B cell (primary cell): ENCODE results near the gene AP4S1. TPM values are rescaled to one million over a fixed set of nuclear protein-coding genes. Genes with fewer than 3 reads are reported as not detected.

Source experiments
- ATAC-seq: fragments of 200-7000 bp; cut with Tn5 transposase; one replicate; pipeline ENCODE4 v1.10.0; 2021; ENCODE audit warnings: low read depth, mild to moderate bottlenecking, moderate number of reproducible peaks, moderate library complexity
- CTCF ChIA-PET: fragments of 350-600 bp; sonication (Branson Sonifier 250); formaldehyde crosslinking; loops from one replicate; lab custom pipeline; 2021; ENCODE audit warnings: antibody characterized with exemption, inconsistent platforms; lab: Charles Lee
- POLR2A ChIA-PET: fragments of 350-600 bp; sonication (Branson Sonifier 250); formaldehyde crosslinking; loops from one replicate; lab custom pipeline; 2021; ENCODE audit warnings: antibody characterized with exemption; lab: Charles Lee
- DNase-seq: peaks from one replicate; pipeline ENCODE4 v3.0.0; 2013
- H2AFZ ChIP-seq: 2 replicates; pipeline ENCODE4 v1.6.1; 2012; ENCODE audit warnings: mild to moderate bottlenecking, low read depth, low read length; ENCODE audit not compliant: insufficient read depth, poor library complexity, severe bottlenecking
- H3K27ac ChIP-seq, 2 donors: 1 replicate in 1 of 2; 2 replicates in 1 of 2; pipeline ENCODE4 v1.5.1; 2012 to 2013; ENCODE audit warnings: low read length in 2 of 2, mild to moderate bottlenecking in 2 of 2, moderate library complexity in 1 of 2
- H3K27me3 ChIP-seq, 4 experiments: fragments of 200-600 bp in 1 of 4; sonication (generic) in 1 of 4; replicated peaks in 1 of 4; 1 replicate in 2 of 4; 2 replicates in 2 of 4; pipeline versions ENCODE4 v1.6.1 to v1.7.0; 2013 to 2016; ENCODE audit warnings: low read length in 3 of 4, mild to moderate bottlenecking in 2 of 4, mixed read lengths in 1 of 4, moderate library complexity in 1 of 4; ENCODE audit not compliant: insufficient read depth in 4 of 4, control insufficient read depth in 3 of 4; ENCODE audit errors: control extremely low read depth in 1 of 4
- H3K36me3 ChIP-seq, 2 experiments: replicated peaks in 1 of 2; 1 replicate in 1 of 2; 2 replicates in 1 of 2; pipeline versions ENCODE4 v1.6.1 to v1.7.1; 2013; ENCODE audit warnings: low read length in 1 of 2; ENCODE audit not compliant: insufficient read depth in 2 of 2, control insufficient read depth in 1 of 2; ENCODE audit errors: control extremely low read depth in 1 of 2, extremely low read depth in 1 of 2
- H3K4me1 ChIP-seq, 2 donors: fragments of 200-600 bp in 1 of 2; sonication (generic) in 1 of 2; 1 replicate in 1 of 2; 2 replicates in 1 of 2; pipeline versions ENCODE4 v1.5.1 to v1.6.1; 2013 to 2017; ENCODE audit warnings: low read length in 2 of 2; ENCODE audit not compliant: control insufficient read depth in 2 of 2, insufficient read depth in 2 of 2
- H3K4me2 ChIP-seq: replicated peaks from 2 replicates; pipeline ENCODE3; 2012; ENCODE audit warnings: mild to moderate bottlenecking, low read depth, low read length; ENCODE audit not compliant: poor library complexity, severe bottlenecking
- H3K4me3 ChIP-seq, 5 experiments: fragments of 200-600 bp in 1 of 5; sonication (generic) in 1 of 5; 1 replicate in 3 of 5; 2 replicates in 2 of 5; pipeline versions ENCODE4 v1.5.1 to v1.7.0; 2011 to 2016; ENCODE audit warnings: low read length in 4 of 5, mild to moderate bottlenecking in 4 of 5, low read depth in 2 of 5, control low read depth in 1 of 5, moderate library complexity in 1 of 5; ENCODE audit not compliant: insufficient read depth in 1 of 5; ENCODE audit errors: control extremely low read depth in 1 of 5, extremely low read depth in 1 of 5
- H3K79me2 ChIP-seq: fragments of 200-600 bp; sonication (generic); one replicate; pipeline ENCODE4 v1.6.0; 2016; ENCODE audit warnings: low read length; ENCODE audit not compliant: control insufficient read depth, insufficient read depth
- H3K9ac ChIP-seq: fragments of 200-600 bp; sonication (generic); 2 replicates; pipeline ENCODE4 v1.6.1; 2017; ENCODE audit warnings: mild to moderate bottlenecking, low read length, moderate library complexity
- H3K9me3 ChIP-seq, 3 donors: one replicate each; pipeline versions ENCODE4 v1.6.1 to v1.7.1; 2013; ENCODE audit warnings: low read length in 2 of 3; ENCODE audit not compliant: control insufficient read depth in 2 of 3, insufficient read depth in 1 of 3; ENCODE audit errors: control extremely low read depth in 1 of 3
- H4K20me1 ChIP-seq: 2 replicates; pipeline ENCODE4 v1.6.0; 2012; ENCODE audit warnings: mild to moderate bottlenecking, low read length; ENCODE audit not compliant: insufficient read depth, control insufficient read depth, poor library complexity, severe bottlenecking
- H3K27ac Mint-ChIP-seq: one replicate; pipeline ENCODE4 v1.8.0; 2021; ENCODE audit warnings: mixed read lengths
- H3K27me3 Mint-ChIP-seq: one replicate; pipeline ENCODE4 v1.8.0; 2021; ENCODE audit warnings: mixed read lengths
- H3K4me1 Mint-ChIP-seq: one replicate; pipeline ENCODE4 v1.8.0; 2021; ENCODE audit warnings: mixed read lengths
- H3K4me3 Mint-ChIP-seq: one replicate; pipeline ENCODE4 v1.8.0; 2021; ENCODE audit warnings: mixed read lengths
- H3K9me3 Mint-ChIP-seq: one replicate; pipeline ENCODE4 v1.8.0; 2022; ENCODE audit warnings: mixed read lengths; ENCODE audit not compliant: insufficient read depth
- CTCF ChIP-seq: fragments of 200-600 bp; IDR thresholded peaks from one replicate; pipeline ENCODE4 v1.8.0; 2022; ENCODE audit warnings: antibody characterized with exemption, mild to moderate bottlenecking
- EZH2 ChIP-seq: IDR thresholded peaks from 2 replicates; pipeline ENCODE4 v1.6.1; 2012; ENCODE audit warnings: borderline replicate concordance, low read depth, mild to moderate bottlenecking, moderate library complexity, low read length; ENCODE audit not compliant: insufficient read depth, poor library complexity, severe bottlenecking
- WGBS: methylation state at CpG from one replicate; pipeline ENCODE4 v1.1.5; 2013; ENCODE audit warnings: missing lambda C conversion rate; ENCODE audit not compliant: insufficient coverage; 5-methylcytosine and 5-hydroxymethylcytosine counted together
- intact Hi-C: fragments of 100-400 bp; cut with micrococcal nuclease; formaldehyde crosslinking; loops from one replicate; pipeline ENCODE4 v1.10.0; 2022
- polyA minus RNA-seq: library from RNA; depleted of rRNA, polyadenylated mRNA; stranded (reverse); fragments of >200 nt; gene quantifications from 2 replicates; pipeline ENCODE4 v1.2.3, GENCODE V29; 2012
- polyA plus RNA-seq: library from polyadenylated mRNA; depleted of rRNA; stranded (reverse); fragments of >200 nt; gene quantifications from 2 replicates; pipeline ENCODE4 v1.2.3, GENCODE V29; 2012
- total RNA-seq, 2 donors: library from RNA; stranded (reverse); fragments of 120-200 nt in 1 of 2; gene quantifications; 1 replicate in 1 of 2; 2 replicates in 1 of 2; pipeline versions ENCODE4 v1.2.3 to v1.2.4, GENCODE V29; 2013 to 2022

The AP4S1 gene
- 15.9 and 21.1 TPM in 2 replicates for total RNA-seq
- 15.5 TPM for total RNA-seq (2013)
- polyA plus RNA-seq, result 3.4 and 5.1 TPM in 2 replicates
- polyA minus RNA-seq, result 4.7 and 7.3 TPM in 2 replicates

GRCh38 chr14:31025367-31026076 is at the start of gene AP4S1:
Gene AP4S1, plus strand, starts transcription at chr14:31025649. Its CDS starts 40,548 bp downstream, at chr14:31066197.
- Histone ChIP-seq H3K4me1 (peaks cover 13 to 17% of the 10 kb centered on the region in 2 donors), H2AFZ (peak within 1 kb of the TSS; percentile 96), H3K27me3 (no peaks in the 10 kb centered on the region), H3K36me3 (peaks cover 0 to 3% of the 10 kb centered on the region in 2 experiments), H3K4me2 (peak within 1 kb of the TSS; percentile 78), H3K27ac (peak within 1 kb of the TSS; percentile 71 to 93), H3K9me3 (no peaks in the 10 kb centered on the region), H3K79me2 (peaks cover 86% of the 10 kb centered on the region), H3K9ac (peak within 1 kb of the TSS; percentile 96), H3K4me3 (peak within 1 kb of the TSS; percentile 85 to 98 (median 93)), H4K20me1 (no peaks in the 10 kb centered on the region)
- Mint-ChIP-seq H3K27me3 (no peaks in the 10 kb centered on the region), H3K27ac (peak within 1 kb of the TSS; percentile 93), H3K4me3 (peak within 1 kb of the TSS; percentile 97), H3K9me3 (no peaks in the 10 kb centered on the region), H3K4me1 (peaks cover 41% of the 10 kb centered on the region)
- WGBS, result under 1% methylated on average over 46 of the region's 53 CpGs
- TF ChIP-seq CTCF (no peak), EZH2 (no peak)
- intact Hi-C loops, result loop anchor here (1.0 to 10.0 kb wide), 9 partner anchors 45 to 1177 kb away; partner anchors contain the start of genes DTD2, HECTD1, NUBPL and RNU6-7
- ChIA-PET POLR2A (interaction anchor here (0.6 to 1.6 kb wide), 6 partner anchors 24 to 395 kb away, joined by 3 to 9 read pairs (median 4); partner anchors contain the start of genes HEATR5A and HECTD1), CTCF (interaction anchor here (1.9 kb wide), 2 partner anchors 45 to 182 kb away, joined by 7 to 10 read pairs; partner anchors contain the start of gene HECTD1)
- ATAC-seq, result peak; percentile 19
- DNase-seq, result peak; percentile 73

- H3K4me3 ChIP-seq, result no peak overlapping the region
- H2AFZ ChIP-seq, result no peak overlapping the region
- H3K4me3 Mint-ChIP-seq, result no peak overlapping the region
- no peak for ATAC-seq
- POLR2A ChIA-PET, result interaction anchor here (0.7 kb wide), 1 partner anchor 124 kb away, joined by 6 read pairs; no protein-coding TSS in a partner anchor
- H3K27ac Mint-ChIP-seq, result no peak overlapping the region
- DNase-seq, result no peak
- no peaks in the 10 kb centered on the region for H3K27me3 ChIP-seq
- no peak for TF ChIP-seq CTCF
- no peak for TF ChIP-seq EZH2
- no peak overlapping the region for H3K9ac ChIP-seq
- H3K9me3 ChIP-seq, result no peaks in the 10 kb centered on the region
- H3K9me3 Mint-ChIP-seq, result no peaks in the 10 kb centered on the region
- WGBS, result no CpG with 5 or more reads among the region's 2 CpGs
- H3K36me3 ChIP-seq, result no peaks in the 10 kb centered on the region
- H3K4me2 ChIP-seq, result no peak overlapping the region
- intact Hi-C loops, result no loop called here
- H3K4me1 ChIP-seq, result peaks cover 23 to 27% of the 10 kb centered on the region in 2 donors
- peaks cover 79% of the 10 kb centered on the region for H3K79me2 ChIP-seq
- peaks cover 32% of the 10 kb centered on the region for H4K20me1 ChIP-seq
- H3K27ac ChIP-seq, result no peak overlapping the region
- CTCF ChIA-PET, result interaction anchor here (1.0 to 6.7 kb wide), 6 partner anchors 13 to 151 kb away, joined by 3 to 85 read pairs (median 6); no protein-coding TSS in a partner anchor
- H3K4me1 Mint-ChIP-seq, result peaks cover 51% of the 10 kb centered on the region
- H3K27me3 Mint-ChIP-seq, result no peaks in the 10 kb centered on the region
These were observed 47.7 kb upstream of the AP4S1 start for GRCh38 chr14:30977752-30978151.
